Suprapubic skin (tissue), 4 donors: Measurements from ENCODE around the gene CAND1.

Experiments
- CTCF ChIP-seq, 2 donors: fragments of 200-600 bp in 1 of 2; fragments of 450-650 bp in 1 of 2; sonication (generic) in 1 of 2; IDR thresholded peaks; one replicate each; pipeline ENCODE4 v1.5.1; 2016 to 2019; ENCODE audit warnings: antibody characterized with exemption in 2 of 2, mild to moderate bottlenecking in 1 of 2, moderate library complexity in 1 of 2
- EP300 ChIP-seq: sonication (generic); formaldehyde crosslinking; IDR thresholded peaks from one replicate; pipeline ENCODE4 v1.6.1; 2017; ENCODE audit warnings: antibody characterized with exemption
- POLR2A ChIP-seq, 2 donors: fragments of 450-650 bp; IDR thresholded peaks; one replicate each; pipeline ENCODE4 v1.6.1; 2017; ENCODE audit warnings: antibody characterized with exemption in 2 of 2, mild to moderate bottlenecking in 2 of 2, moderate library complexity in 2 of 2
- POLR2AphosphoS5 ChIP-seq, 3 donors: sonication (generic); formaldehyde crosslinking; IDR thresholded peaks; one replicate each; pipeline ENCODE4 v1.6.1; 2017; ENCODE audit warnings: antibody characterized with exemption in 3 of 3

GRCh38 chr12:67275380-67275913, 6.3 kb downstream of the CAND1 start:
- TF ChIP-seq POLR2AphosphoS5 (IDR thresholded peaks at IDR 0.05): no peak
- TF ChIP-seq CTCF (IDR thresholded peaks at IDR 0.05): no peak
- no peak for TF ChIP-seq POLR2A (IDR thresholded peaks at IDR 0.05)
- TF ChIP-seq EP300: no peak
